Testis (tissue), 3 donors: ENCODE results near the gene SEC61A1. TPM values are rescaled to one million over a fixed set of nuclear protein-coding genes. Genes with fewer than 3 reads are reported as not detected.

Experiments used
- DNase-seq: peaks from one replicate; pipeline ENCODE4 v3.0.0-alpha.2; 2019
- H3K27ac ChIP-seq, 2 donors: fragments of 200-600 bp; sonication (generic); one replicate each; pipeline ENCODE4 v1.5.1; 2019
- H3K27me3 ChIP-seq: fragments of 200-600 bp; sonication (generic); one replicate; pipeline ENCODE4 v1.5.1; 2019
- H3K36me3 ChIP-seq: fragments of 200-600 bp; sonication (generic); one replicate; pipeline ENCODE4 v1.5.1; 2017; ENCODE audit warnings: low read depth; ENCODE audit errors: missing control alignments
- H3K4me1 ChIP-seq: fragments of 200-600 bp; sonication (generic); one replicate; pipeline ENCODE4 v1.5.1; 2019
- H3K4me3 ChIP-seq, 2 donors: fragments of 200-600 bp; sonication (generic); one replicate each; pipeline ENCODE4 v1.5.1; 2017 to 2019
- H3K9me3 ChIP-seq: fragments of 200-600 bp; sonication (generic); one replicate; pipeline ENCODE4 v1.5.1; 2017
- CTCF ChIP-seq, 3 experiments: fragments of 450-650 bp in 2 of 3; fragments of 200-600 bp in 1 of 3; sonication (generic) in 1 of 3; IDR thresholded peaks; one replicate each; pipeline ENCODE4 v1.5.1; 2016 to 2019; ENCODE audit warnings: antibody characterized with exemption in 3 of 3, mild to moderate bottlenecking in 2 of 3, moderate library complexity in 1 of 3
- POLR2A ChIP-seq: fragments of 450-650 bp; IDR thresholded peaks from one replicate; pipeline ENCODE4 v1.6.1; 2017; ENCODE audit warnings: antibody characterized with exemption, mild to moderate bottlenecking, moderate library complexity
- WGBS, 2 donors: methylation state at CpG; one replicate each; pipeline ENCODE4 v1.1.5; 2018; 5-methylcytosine and 5-hydroxymethylcytosine counted together
- intact Hi-C: fragments of 100-400 bp; cut with DNase I; formaldehyde crosslinking; loops from one replicate; pipeline ENCODE4 v1.15.1; 2023; ENCODE audit warnings: low total_unique reads
- polyA plus RNA-seq: library from polyadenylated mRNA; stranded (reverse); fragments of 350-450 nt; fragmentation: Illumina TruSeq; extraction: RNeasy Lipid Tissue Mini Kit (QIAGEN cat#74804); gene quantifications from one replicate; pipeline ENCODE4 v1.2.3, GENCODE V29; 2014; ENCODE audit warnings: low read depth, low replicate concordance; ENCODE audit not compliant: insufficient read depth
- total RNA-seq, 2 donors: library from RNA; depleted of rRNA; stranded (reverse); fragments of >200 nt; gene quantifications; one replicate each; pipeline ENCODE4 v1.2.3, GENCODE V29; 2016

The SEC61A1 gene
- total and polyA plus RNA-seq, 3 donors from 2014 or later, result 119 to 137 (median 129) TPM

DNA sequence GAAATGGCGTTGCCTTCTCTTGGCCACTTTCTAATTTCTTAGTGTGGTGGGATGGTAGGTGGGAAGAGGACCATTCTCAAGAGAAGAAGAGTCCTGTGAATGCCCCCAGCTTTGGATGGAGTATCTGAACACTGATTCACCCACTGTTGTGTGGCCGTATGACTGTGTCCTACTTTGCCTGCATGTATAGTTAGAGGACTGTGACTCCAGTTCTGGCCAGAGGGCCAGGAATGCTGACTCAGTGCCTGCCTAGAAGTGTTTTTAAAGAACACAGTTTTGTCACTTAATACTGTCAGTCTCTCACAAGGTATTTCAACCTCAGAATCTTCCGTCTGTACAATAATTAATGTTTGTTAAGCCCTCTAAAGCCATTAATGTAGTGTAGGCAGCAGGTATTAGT lies 2.1 kb downstream of the SEC61A1 start:
- no peak for TF ChIP-seq POLR2A
- TF ChIP-seq CTCF (IDR thresholded peaks at IDR 0.05), result no peak
- no peak overlapping the region for H3K27ac ChIP-seq
- intact Hi-C loops, result no loop called here
- H3K27me3 ChIP-seq, result no peaks in the 10 kb centered on the region
- DNase-seq, result no peak
- no peaks in the 10 kb centered on the region for H3K9me3 ChIP-seq
- H3K4me3 ChIP-seq, result no peak overlapping the region
- H3K4me1 ChIP-seq, result peaks cover 28% of the 10 kb centered on the region
- no peaks in the 10 kb centered on the region for H3K36me3 ChIP-seq
- WGBS, 2 donors, result 61 to 67% methylated on average over 3 of the region's 3 CpGs

- Histone ChIP-seq H3K9me3 (no peaks in the 10 kb centered on the region), H3K4me1 (peaks cover 29% of the 10 kb centered on the region), H3K36me3 (no peaks in the 10 kb centered on the region), H3K27me3 (no peaks in the 10 kb centered on the region), H3K27ac (no peak overlapping the region), H3K4me3 (no peak overlapping the region)
- DNase-seq, result no peak
- intact Hi-C loops, result no loop called here
- 64 to 85% methylated on average over 4 of the region's 4 CpGs for WGBS, 2 donors
- TF ChIP-seq CTCF (IDR thresholded peaks at IDR 0.05) (no peak), POLR2A (no peak)
These were observed 4.0 kb downstream of the SEC61A1 start for GRCh38 chr3:128056258-128056657.

GRCh38 chr3:128060473-128061381 lies 8.5 kb downstream of the SEC61A1 start:
- Histone ChIP-seq H3K4me1 (peaks cover 5% of the 10 kb centered on the region), H3K36me3 (no peaks in the 10 kb centered on the region), H3K9me3 (no peaks in the 10 kb centered on the region), H3K27me3 (no peaks in the 10 kb centered on the region), H3K27ac (no peak overlapping the region), H3K4me3 (no peak overlapping the region)
- WGBS, 2 donors, result 54 to 64% methylated on average over 11 of the region's 11 CpGs
- TF ChIP-seq CTCF (IDR thresholded peaks at IDR 0.05), result no peak
- no peak for TF ChIP-seq POLR2A
- intact Hi-C loops, result no loop called here
- no peak for DNase-seq

- peaks cover 5% of the 10 kb centered on the region for H3K4me1 ChIP-seq
- H3K27me3 ChIP-seq, result no peaks in the 10 kb centered on the region
- 75 to 78% methylated on average over 8 of the region's 8 CpGs for whole genome bisulfite sequencing, 2 donors
- no peak overlapping the region for H3K4me3 ChIP-seq
- intact Hi-C loops, result no loop called here
- no peaks in the 10 kb centered on the region for H3K9me3 ChIP-seq
- no peaks in the 10 kb centered on the region for H3K36me3 ChIP-seq
- no peak overlapping the region for H3K27ac ChIP-seq
- no peak for DNase-seq
- TF ChIP-seq CTCF (IDR thresholded peaks at IDR 0.05) (no peak), POLR2A (no peak)
These were observed 10.0 kb downstream of the SEC61A1 start for GRCh38 chr3:128062033-128062745.
